ENCODE data around the gene ISG15.

- TF ChIP-seq EZH2 (IDR thresholded peaks at IDR 0.05) (no peak), POLR2AphosphoS5 (IDR thresholded peaks at IDR 0.05; ENCODE audit: borderline replicate concordance, low read depth, low read length) (no peak), FOXP2 (optimal IDR thresholded peaks at IDR 0.05; ENCODE audit: control extremely low read depth, extremely low read length, insufficient read depth) (no peak)
These were observed 17.3 kb upstream of the ISG15 start for GRCh38 chr1:995665-996633.
